Measurements from ENCODE around the gene IER2. TPM values are rescaled to one million over a fixed set of nuclear protein-coding genes. Genes with fewer than 3 reads are reported as not detected.

IER2 gene
- total and polyA plus RNA-seq, 2 of the 8 experiments (the other 6 are each of a cell fraction or from before 2014, with no cell fraction given): 84.5 to 138 TPM

GRCh38 chr19:13103581-13104359 is 46.4 kb upstream of the IER2 start:
- Histone ChIP-seq H2BK120ac (replicated peaks; ENCODE audit: low read depth, low read length) (no peak overlapping the region), H3K4ac (replicated peaks; ENCODE audit: insufficient read length, low read depth, low read length) (no peak overlapping the region), H2BK20ac (ENCODE audit: low read length) (no peak overlapping the region), H3K4me1 (replicated peaks in 1 of 4; ENCODE audit: control insufficient read depth in 3 of 4, insufficient read depth in 4 of 4, low read length in 3 of 4) (peaks cover 0 to 25% (median 9%) of the 10 kb centered on the region in 4 experiments; a peak in 5 of 7 replicates), H4K91ac (replicated peaks; ENCODE audit: insufficient read length, low read length) (no peak overlapping the region), H3K4me2 (ENCODE audit: insufficient read depth in 1 of 2, low read depth in 2 of 2, low read length in 2 of 2) (no peak overlapping the region), H3K56ac (replicated peaks; ENCODE audit: insufficient read length, low read depth, low read length) (no peak overlapping the region), H4K5ac (ENCODE audit: insufficient read length, low read depth, low read length) (no peak overlapping the region), H3K9ac (replicated peaks in 1 of 4; ENCODE audit: extremely low read depth in 1 of 4, low read depth in 3 of 4, low read length in 3 of 4) (no peak overlapping the region), H3K14ac (ENCODE audit: insufficient read length) (no peak overlapping the region), H3K23ac (ENCODE audit: insufficient read length) (no peak overlapping the region), H2AFZ (ENCODE audit: low read length) (no peak overlapping the region), H2BK12ac (ENCODE audit: low read depth, low read length) (no peak overlapping the region), H3K79me2 (ENCODE audit: control insufficient read depth in 1 of 2, insufficient read depth in 2 of 2, low read length in 2 of 2) (no peaks in the 10 kb centered on the region), H4K8ac (ENCODE audit: extremely low read depth, insufficient read depth, low read length) (peak overlapping the region; percentile 57; the same call in 1 of the 2 replicates), H3K27me3 (replicated peaks in 1 of 4; ENCODE audit: control insufficient read depth in 3 of 4, extremely low read depth in 1 of 4, insufficient read depth in 3 of 4, low read length in 3 of 4) (peaks cover 22 to 41% (median 34%) of the 10 kb centered on the region in 4 experiments), H3K27ac (ENCODE audit: low read depth, low read length) (no peak overlapping the region), H3K23me2 (ENCODE audit: low read depth, low read length) (peaks cover 6% of the 10 kb centered on the region; the same call in 1 of the 2 replicates), H2AK5ac (ENCODE audit: low read depth, low read length) (no peak overlapping the region), H3K36me3 (ENCODE audit: control insufficient read depth in 2 of 4, insufficient read depth in 4 of 4, low read length in 3 of 4) (peaks cover 0 to 7% (median 4%) of the 10 kb centered on the region in 4 experiments; a peak in 4 of 8 replicates), H3K9me3 (ENCODE audit: insufficient read depth in 2 of 2, low read depth in 1 of 2, low read length in 1 of 2) (no peaks in the 10 kb centered on the region), H2BK15ac (ENCODE audit: low read length) (no peak overlapping the region), H2BK5ac (ENCODE audit: low read depth, low read length) (no peak overlapping the region), H3K4me3 (ENCODE audit: extremely low read depth in 1 of 4, insufficient read depth in 2 of 4, low read depth in 3 of 4, low read length in 4 of 4) (no peak overlapping the region), H3K79me1 (ENCODE audit: low read depth, low read length) (no peaks in the 10 kb centered on the region), H4K20me1 (replicated peaks in 1 of 2; ENCODE audit: control insufficient read depth in 1 of 2, insufficient read depth in 2 of 2, low read length in 2 of 2) (peaks cover 0 to 14% of the 10 kb centered on the region in 2 experiments), H3K18ac (ENCODE audit: extremely low read depth, low read length) (no peak overlapping the region)
- 88% methylated on average over 11 of the region's 13 CpGs; no CpG with 5 or more reads in 1 of the 2 experiments for WGBS, 2 experiments (ENCODE audit: extremely low coverage in 1 of 2, insufficient coverage in 1 of 2, insufficient read length in 1 of 2, insufficient replicate concordance in 2 of 2, low coverage in 1 of 2, low lambda C conversion rate in 2 of 2, missing lambda C conversion rate in 1 of 2)
- no peak for TF ChIP-seq TCF12 (IDR thresholded peaks at IDR 0.05; ENCODE audit: low read depth, low read length)
- no peak for TF ChIP-seq RNF2 (IDR thresholded peaks at IDR 0.05; ENCODE audit: borderline replicate concordance, low read depth, low read length, missing control alignments, poor library complexity, severe bottlenecking)
- TF ChIP-seq SP1 (IDR thresholded peaks at IDR 0.05; ENCODE audit: low read depth, low read length): no peak
- TF ChIP-seq SUZ12 (IDR thresholded peaks at IDR 0.05; ENCODE audit: low read length): no peak
- no peak for TF ChIP-seq JUND (IDR thresholded peaks at IDR 0.05; ENCODE audit: low read length)
- no peak for TF ChIP-seq EP300 (IDR thresholded peaks at IDR 0.05; ENCODE audit: borderline replicate concordance in 1 of 2, low read depth in 2 of 2, low read length in 2 of 2)
- no peak for TF ChIP-seq CEBPB (IDR thresholded peaks at IDR 0.05; ENCODE audit: low read depth, low read length)
- TF ChIP-seq SIN3A (conservative IDR thresholded peaks at IDR 0.05 in 1 of 2, IDR thresholded peaks at IDR 0.05 in 1 of 2; ENCODE audit: low read depth in 1 of 2, low read length in 2 of 2): no peak
- no peak for TF ChIP-seq CTBP2 (IDR thresholded peaks at IDR 0.05; ENCODE audit: borderline replicate concordance, insufficient read depth, insufficient read length, low read length)
- TF ChIP-seq KDM1A (IDR thresholded peaks at IDR 0.05; ENCODE audit: borderline replicate concordance, low read length): no peak
- FAIRE-seq (no peak), DNase-seq (ENCODE audit: low read depth in 1 of 2, low spot score in 2 of 2) (no peak)
- POLR2A ChIA-PET (ENCODE audit: partially characterized antibody): interaction anchor here (0.7 to 11.6 kb wide), 12 partner anchors 8 to 149 kb away, joined by 3 to 141 read pairs (median 4); partner anchors contain the start of genes IER2, NACC1, STX10 and TRMT1
- CTCF ChIA-PET (ENCODE audit: partially characterized antibody): interaction anchor here (0.8 to 5.0 kb wide), 17 partner anchors 9 to 138 kb away, joined by 3 to 47 read pairs (median 5); no protein-coding TSS in a partner anchor

Measured in H1 (cell line).